Stimulated activated CD4-positive, alpha-beta T cell treated with anti-CD3 and anti-CD28 coated beads, Interleukin-2, amount 100 ng/mL, for 4 hours (primary cell): Measurements from ENCODE around the gene DNAH9.

Experiments used
- DNase-seq: peaks from one replicate; pipeline ENCODE4 v3.0.0-alpha.2; 2020; ENCODE audit warnings: low read depth

The DNAH9 gene

DNA sequence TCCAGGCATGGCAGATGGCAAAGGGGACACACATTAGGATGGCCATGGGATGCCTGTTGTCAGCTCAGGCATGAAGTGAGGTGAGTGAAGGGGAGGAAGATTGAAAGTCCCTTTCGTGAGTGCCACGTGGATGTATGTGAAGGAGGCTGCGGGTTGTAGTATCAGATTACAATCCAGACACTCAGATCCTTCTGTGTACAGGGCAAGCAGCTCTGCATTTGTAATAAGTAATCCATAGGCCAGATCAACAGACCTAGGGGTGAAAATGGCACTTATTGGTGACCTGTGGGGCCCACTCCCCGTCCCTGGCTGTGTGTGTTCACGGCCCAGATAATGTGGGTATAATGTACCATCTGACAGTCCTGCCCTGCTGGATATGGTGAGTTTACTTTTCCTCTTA lies 159.5 kb downstream of the DNAH9 start:
- no peak for DNase-seq

- no peak for DNase-seq
These were observed 169.8 kb downstream of the DNAH9 start for GRCh38 chr17:11768106-11768505.

- no peak for DNase-seq
These were observed 170.7 kb downstream of the DNAH9 start for GRCh38 chr17:11768981-11769380.

GRCh38 chr17:11772031-11772430 lies 173.8 kb downstream of the DNAH9 start:
- no peak for DNase-seq

DNA sequence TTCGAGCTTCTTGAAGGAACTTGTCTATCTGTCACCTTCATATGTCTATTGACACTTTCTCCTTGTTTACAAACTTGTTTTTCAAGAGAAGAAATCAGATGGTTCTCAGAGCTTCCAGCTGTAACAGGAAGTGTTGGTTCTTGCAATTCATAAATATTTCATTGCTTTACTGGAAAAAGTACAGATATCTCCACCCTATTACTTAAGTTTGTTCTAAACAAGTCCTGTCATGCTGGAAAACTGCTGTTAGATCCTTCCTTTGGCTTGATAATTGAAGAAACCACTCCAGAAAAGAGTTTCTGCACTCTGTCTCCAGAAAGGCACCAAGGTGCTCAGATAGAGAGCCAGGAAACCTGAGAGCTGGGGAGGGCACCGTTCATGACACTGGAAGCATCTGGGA lies 181.6 kb downstream of the DNAH9 start:
- no peak for DNase-seq

DNA sequence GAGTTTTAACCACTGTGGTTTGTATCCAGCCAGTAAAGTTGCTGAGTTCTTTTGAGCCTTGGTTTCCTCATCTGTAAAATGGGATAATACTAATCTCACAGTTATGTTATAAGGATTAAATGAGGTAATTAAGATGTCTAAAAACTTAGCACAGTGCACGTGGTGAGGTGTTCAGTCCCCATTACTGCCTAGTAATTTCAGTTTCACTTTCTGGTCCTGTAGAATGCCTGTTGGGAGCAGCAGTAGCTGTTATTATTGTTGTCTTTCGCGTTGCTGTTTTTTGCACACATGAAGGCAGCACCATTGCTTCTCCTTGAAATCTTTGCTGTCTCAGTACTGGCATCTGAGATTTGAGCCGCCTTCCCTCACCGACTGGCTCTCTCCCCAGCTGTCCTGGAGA lies 182.4 kb downstream of the DNAH9 start:
- DNase-seq: no peak

- DNase-seq: no peak
These were observed 188.6 kb downstream of the DNAH9 start for GRCh38 chr17:11786711-11787438.

- no peak for DNase-seq
These were observed 197.6 kb downstream of the DNAH9 start for GRCh38 chr17:11795906-11796305.

GRCh38 chr17:11797803-11798202 lies 199.5 kb downstream of the DNAH9 start:
- DNase-seq: no peak

- DNase-seq: no peak
These were observed 205.1 kb downstream of the DNAH9 start for GRCh38 chr17:11803231-11803969.

- no peak for DNase-seq
These were observed 206.9 kb downstream of the DNAH9 start for GRCh38 chr17:11805138-11805537.

DNA sequence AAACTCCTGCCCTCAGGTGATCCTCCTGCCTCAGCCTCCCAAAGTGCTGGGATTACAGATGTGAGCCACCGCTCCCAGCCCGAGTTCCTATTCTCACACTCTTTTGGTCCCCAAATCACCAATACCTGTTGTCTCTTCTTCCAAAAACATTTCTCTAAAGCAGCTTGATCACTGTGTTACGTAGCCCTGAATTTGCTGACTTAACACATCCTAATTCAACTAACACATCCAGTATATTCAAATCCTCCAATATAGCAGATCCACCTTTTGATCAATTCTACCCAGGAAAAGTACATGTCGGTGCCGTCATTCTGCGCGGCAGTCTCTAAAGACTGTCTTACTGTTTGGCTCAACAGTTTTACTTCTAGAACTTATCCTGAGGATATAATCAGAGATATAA lies 207.7 kb downstream of the DNAH9 start:
- no peak for DNase-seq

GRCh38 chr17:11807606-11808005 lies 209.3 kb downstream of the DNAH9 start:
- DNase-seq: no peak

DNA sequence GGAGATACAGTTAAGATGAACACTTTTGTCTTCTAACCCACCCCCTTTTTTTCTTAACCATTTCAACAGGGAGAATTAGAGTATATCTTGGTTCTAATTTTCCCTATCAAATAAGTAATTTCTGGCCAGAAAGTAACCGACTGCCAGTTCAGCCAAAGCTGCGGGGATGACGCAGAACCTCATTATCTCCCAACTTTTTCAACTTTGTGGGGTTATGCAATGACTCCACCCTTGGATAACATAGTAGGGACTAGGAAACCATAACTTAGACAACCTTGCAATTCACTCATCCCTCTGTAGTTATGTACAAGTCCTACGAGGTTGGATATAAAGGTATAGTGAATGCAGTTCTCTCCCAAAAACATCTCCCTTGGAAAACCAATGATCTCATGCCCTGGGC lies 215.0 kb downstream of the DNAH9 start:
- no peak for DNase-seq

- no peak for DNase-seq
These were observed 215.6 kb downstream of the DNAH9 start for GRCh38 chr17:11813871-11814270.

DNA sequence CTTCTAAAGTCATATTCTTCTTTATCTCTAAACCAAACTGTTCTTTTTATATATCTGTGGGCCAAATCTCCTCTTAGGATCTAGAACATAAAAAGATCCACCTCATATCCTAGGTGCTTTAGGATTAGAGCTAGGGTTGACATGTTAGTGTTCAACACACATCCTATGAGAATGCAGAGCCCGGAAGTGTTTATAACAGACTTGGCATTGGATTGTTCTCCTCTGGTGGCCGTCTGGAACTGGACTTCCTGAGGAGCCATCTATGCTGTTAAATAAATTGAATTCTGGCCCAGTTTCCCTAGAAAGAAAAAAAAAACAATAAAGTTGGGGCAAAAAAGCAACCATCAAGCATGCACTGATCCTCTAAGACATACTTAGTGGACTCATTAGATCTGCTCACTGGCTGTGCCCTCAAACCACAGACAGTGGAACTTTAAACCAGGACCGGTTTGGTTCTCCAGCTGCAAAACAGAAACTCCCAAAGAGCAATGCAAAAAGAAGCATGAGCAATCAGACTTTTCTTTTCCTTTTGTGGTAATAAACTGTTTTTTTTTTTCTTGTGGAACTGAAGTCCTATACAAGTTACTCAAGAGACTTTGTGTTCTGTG lies 216.5 kb downstream of the DNAH9 start:
- no peak for DNase-seq

- no peak for DNase-seq
These were observed 218.1 kb downstream of the DNAH9 start for GRCh38 chr17:11816409-11816808.

- DNase-seq: no peak
These were observed 225.6 kb downstream of the DNAH9 start for GRCh38 chr17:11823862-11824261.

- DNase-seq: no peak
These were observed 227.4 kb downstream of the DNAH9 start for GRCh38 chr17:11825572-11826209.

- no peak for DNase-seq
These were observed 234.3 kb downstream of the DNAH9 start for GRCh38 chr17:11832401-11833137.

DNA sequence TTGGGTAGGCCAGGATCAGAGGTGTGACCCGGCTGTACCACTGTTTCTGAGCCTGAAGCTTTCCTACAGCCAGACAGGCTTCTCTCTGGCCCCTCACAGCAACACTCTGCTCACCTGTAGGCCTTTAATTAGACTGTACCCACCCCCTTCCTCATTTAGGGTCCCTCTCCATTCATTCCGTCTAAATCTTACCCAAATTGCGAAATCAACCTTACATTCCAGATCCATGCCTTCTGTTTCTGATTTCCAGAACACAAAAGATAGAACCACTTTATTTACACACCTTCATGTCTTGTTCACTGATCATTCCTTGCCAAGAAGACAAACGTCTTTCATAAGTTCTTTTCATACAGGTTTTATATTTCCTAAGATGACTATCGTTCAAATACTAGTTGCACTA lies 238.2 kb downstream of the DNAH9 start:
- no peak for DNase-seq

DNA sequence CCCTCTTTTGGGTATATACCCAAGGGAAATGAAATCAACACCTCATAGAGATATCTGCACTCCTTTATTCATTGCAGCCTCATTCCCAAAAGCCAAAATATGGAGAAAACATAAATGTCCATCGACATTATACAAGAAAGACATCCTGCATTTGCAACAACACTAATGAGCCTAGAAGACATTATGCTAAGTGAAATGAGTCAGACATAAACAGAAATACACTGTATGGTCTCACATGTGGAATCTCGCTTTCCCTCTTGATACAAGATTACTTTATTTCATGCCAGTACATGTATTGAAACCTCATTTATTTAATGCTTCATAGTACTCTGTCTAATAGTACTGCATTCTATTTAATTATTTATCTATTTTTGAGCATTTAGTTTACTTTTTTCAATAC lies 241.8 kb downstream of the DNAH9 start:
- DNase-seq: no peak
